Measurements from ENCODE around the gene ADAMTS13. TPM values are rescaled to one million over a fixed set of nuclear protein-coding genes. Genes with fewer than 3 reads are reported as not detected.

ADAMTS13 gene
- total and polyA plus RNA-seq, 9 of the 15 experiments (the other 6 are each of a cell fraction or from before 2014, with no cell fraction given), result 0.03 to 0.20 (median 0.04) TPM; not detected in 4

GRCh38 chr9:133406480-133407307 lies 15.5 kb upstream of the ADAMTS13 start (continued):
- peak; percentile 86 to 95 (median 87) for TF ChIP-seq CTCF (IDR thresholded peaks at IDR 0.05 in 2 of 3, conservative IDR thresholded peaks at IDR 0.05 in 1 of 3; ENCODE audit: insufficient read depth in 2 of 3, low read depth in 1 of 3, low read length in 3 of 3)
- TF ChIP-seq ATF7 (IDR thresholded peaks at IDR 0.05), result peak; percentile 68; the same call in 1 of the 2 replicates
- peak; percentile 26; the same call in 1 of the 2 replicates for TF ChIP-seq JUND (IDR thresholded peaks at IDR 0.05; ENCODE audit: borderline replicate concordance, low read depth, low read length)
- no peak for TF ChIP-seq JUND (tag; IDR thresholded peaks at IDR 0.05; ENCODE audit: borderline replicate concordance, low read depth, low read length)
- no peak for TF ChIP-seq ZBTB9 (CRISPR knock-in tag; IDR thresholded peaks at IDR 0.05)
- TF ChIP-seq, protein P1, sequence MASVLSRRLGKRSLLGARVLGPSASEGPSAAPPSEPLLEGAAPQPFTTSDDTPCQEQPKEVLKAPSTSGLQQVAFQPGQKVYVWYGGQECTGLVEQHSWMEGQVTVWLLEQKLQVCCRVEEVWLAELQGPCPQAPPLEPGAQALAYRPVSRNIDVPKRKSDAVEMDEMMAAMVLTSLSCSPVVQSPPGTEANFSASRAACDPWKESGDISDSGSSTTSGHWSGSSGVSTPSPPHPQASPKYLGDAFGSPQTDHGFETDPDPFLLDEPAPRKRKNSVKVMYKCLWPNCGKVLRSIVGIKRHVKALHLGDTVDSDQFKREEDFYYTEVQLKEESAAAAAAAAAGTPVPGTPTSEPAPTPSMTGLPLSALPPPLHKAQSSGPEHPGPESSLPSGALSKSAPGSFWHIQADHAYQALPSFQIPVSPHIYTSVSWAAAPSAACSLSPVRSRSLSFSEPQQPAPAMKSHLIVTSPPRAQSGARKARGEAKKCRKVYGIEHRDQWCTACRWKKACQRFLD (CRISPR knock-in tag; IDR thresholded peaks at IDR 0.05), result no peak
- TF ChIP-seq RB1 (IDR thresholded peaks at IDR 0.05; ENCODE audit: low read depth), result peak; percentile 56; the same call in 1 of the 2 replicates
- TF ChIP-seq, protein P2, sequence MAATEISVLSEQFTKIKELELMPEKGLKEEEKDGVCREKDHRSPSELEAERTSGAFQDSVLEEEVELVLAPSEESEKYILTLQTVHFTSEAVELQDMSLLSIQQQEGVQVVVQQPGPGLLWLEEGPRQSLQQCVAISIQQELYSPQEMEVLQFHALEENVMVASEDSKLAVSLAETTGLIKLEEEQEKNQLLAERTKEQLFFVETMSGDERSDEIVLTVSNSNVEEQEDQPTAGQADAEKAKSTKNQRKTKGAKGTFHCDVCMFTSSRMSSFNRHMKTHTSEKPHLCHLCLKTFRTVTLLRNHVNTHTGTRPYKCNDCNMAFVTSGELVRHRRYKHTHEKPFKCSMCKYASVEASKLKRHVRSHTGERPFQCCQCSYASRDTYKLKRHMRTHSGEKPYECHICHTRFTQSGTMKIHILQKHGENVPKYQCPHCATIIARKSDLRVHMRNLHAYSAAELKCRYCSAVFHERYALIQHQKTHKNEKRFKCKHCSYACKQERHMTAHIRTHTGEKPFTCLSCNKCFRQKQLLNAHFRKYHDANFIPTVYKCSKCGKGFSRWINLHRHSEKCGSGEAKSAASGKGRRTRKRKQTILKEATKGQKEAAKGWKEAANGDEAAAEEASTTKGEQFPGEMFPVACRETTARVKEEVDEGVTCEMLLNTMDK (IDR thresholded peaks at IDR 0.05; ENCODE audit: borderline replicate concordance, insufficient read depth, low read depth, low read length, poor library complexity, severe bottlenecking), result peak; percentile 68
- 0 out of 2 replicates have a peak, but pooled peaks have one; percentile 32 for TF ChIP-seq ATF1 (CRISPR knock-in tag; IDR thresholded peaks at IDR 0.05)
- TF ChIP-seq ATF1 (tag; IDR thresholded peaks at IDR 0.05), result peak; percentile 65
- TF ChIP-seq MNT (conservative IDR thresholded peaks at IDR 0.05), result peak in 1 of 2 experiments; percentile 38; a peak in 1 of 4 replicates
- peak; percentile 49 to 68 for TF ChIP-seq RAD21 (CRISPR knock-in tag; conservative IDR thresholded peaks at IDR 0.05 in 1 of 2, IDR thresholded peaks at IDR 0.05 in 1 of 2)
- TF ChIP-seq CREM (IDR thresholded peaks at IDR 0.05; ENCODE audit: low read depth), result peak; percentile 86
- TF ChIP-seq NBN (IDR thresholded peaks at IDR 0.05; ENCODE audit: low read depth), result no peak
- no peak for TF ChIP-seq KLF10 (CRISPR knock-in tag; IDR thresholded peaks at IDR 0.05)
- peak; percentile 24; the same call in 1 of the 2 replicates for TF ChIP-seq KLF16 (IDR thresholded peaks at IDR 0.05)
- 0 out of 2 replicates have a peak, but pooled peaks have one; percentile 26 for TF ChIP-seq RBFOX2 (IDR thresholded peaks at IDR 0.05; ENCODE audit: low read depth, low read length)
